NCI-H748 treated with DMSO at 0.1 percent for 48 hours (cell line): ENCODE data around the gene AGO4.
"Not testable (repeated sequence)": the region's sequence is repeated elsewhere in the genome, so short reads cannot be mapped to it uniquely, and the experiment has no call there.

ENCODE experiments used
- DNase-seq: peaks from one replicate; lab custom pipeline; 2025; lab: John Stamatoyannopoulos, UW

The AGO4 gene

DNA sequence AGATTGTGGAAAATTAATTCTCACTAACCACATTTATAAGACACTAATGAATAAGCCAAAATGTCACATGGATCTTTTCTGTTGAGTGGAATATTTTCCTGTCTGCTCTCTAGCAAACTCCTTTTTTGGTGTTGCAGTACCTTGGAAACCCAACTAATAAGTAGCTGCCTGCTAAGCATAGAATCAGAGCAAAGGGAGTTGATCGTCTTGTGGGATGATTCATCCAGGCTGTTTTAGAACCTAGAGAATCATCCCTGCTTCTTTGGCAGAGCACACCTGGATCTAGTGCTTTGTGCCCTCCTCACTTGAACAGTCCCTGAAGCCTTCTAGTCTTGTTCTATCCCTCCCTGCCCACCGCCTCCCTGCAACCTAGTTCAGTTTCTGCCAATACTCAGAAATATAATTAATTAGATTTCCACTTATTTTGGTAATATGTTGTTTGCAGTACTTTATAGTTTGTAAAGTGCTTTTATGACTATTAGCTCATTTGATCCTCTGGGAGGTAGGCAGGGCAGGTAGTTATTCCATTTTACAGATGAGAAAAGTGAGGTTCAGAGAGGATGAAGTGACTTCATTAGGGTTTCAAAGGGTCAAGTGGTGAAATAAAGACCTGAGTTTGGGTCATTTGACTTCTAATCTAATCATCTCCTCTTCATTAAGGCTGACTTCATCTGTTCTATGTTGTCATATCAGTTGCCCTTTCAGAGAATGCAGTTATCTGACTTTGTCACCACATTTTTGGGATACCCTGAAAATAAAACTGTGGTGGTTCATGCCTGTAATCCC is 2.5 kb downstream of the AGO4 start:
- no peak for DNase-seq

- DNase-seq, result not testable (repeated sequence)
Observed at GRCh38 chr1:35812754-35813153, 4.9 kb downstream of the AGO4 start.

- no peak for DNase-seq
Observed at GRCh38 chr1:35825255-35825654, 17.4 kb downstream of the AGO4 start.

DNA sequence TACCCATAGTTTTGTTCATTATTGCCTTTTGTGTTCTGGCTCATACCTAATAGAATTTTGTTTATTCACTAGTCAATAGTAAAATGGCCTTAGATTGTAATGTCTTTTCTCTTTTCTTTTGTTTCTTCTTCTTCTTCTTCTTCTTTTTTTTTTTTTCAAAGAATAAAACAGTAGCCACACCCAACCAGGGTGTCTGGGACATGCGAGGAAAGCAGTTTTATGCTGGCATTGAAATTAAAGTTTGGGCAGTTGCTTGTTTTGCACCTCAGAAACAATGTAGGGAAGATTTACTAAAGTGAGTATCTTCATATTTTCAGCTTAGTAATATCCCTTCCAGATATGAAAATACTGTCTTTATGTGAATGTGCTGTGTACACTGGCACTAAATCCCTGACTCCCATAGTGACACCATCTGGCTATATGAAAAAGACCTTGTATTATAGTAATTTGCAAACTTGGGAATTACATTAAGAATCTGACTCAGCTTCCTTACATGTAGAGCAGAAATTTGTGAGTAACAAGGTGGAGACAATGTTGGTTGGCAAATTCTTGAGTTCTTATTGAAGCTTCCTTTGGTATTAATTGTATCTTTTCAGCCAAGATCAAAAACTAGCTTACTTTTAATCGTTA is 24.6 kb downstream of the AGO4 start:
- no peak for DNase-seq

- no peak for DNase-seq
Observed at GRCh38 chr1:35833395-35833794, 25.6 kb downstream of the AGO4 start.

GRCh38 chr1:35834218-35834617 is 26.4 kb downstream of the AGO4 start:
- DNase-seq, result no peak

DNA sequence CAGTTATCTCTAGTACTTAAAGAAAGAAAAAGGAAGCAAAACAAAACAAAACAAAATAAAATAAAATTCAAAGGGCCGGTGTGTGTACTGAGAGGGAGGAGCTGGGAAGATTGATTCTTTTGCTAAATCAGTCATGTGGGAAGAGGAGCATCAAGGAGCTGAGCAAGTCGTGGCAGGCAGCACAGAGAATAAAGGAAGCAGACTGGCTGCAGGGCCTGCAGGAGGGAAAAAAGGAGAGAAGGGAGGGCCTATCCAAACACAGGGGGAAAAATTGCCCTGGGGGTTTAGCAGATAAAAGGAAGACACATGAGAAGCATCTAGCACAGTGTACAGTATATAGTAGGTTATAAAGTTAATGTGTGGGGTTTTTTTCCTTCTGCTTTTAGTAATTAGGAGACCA is 27.6 kb downstream of the AGO4 start:
- DNase-seq, result no peak

GRCh38 chr1:35836734-35837133 is 28.9 kb downstream of the AGO4 start:
- DNase-seq, result no peak

DNA sequence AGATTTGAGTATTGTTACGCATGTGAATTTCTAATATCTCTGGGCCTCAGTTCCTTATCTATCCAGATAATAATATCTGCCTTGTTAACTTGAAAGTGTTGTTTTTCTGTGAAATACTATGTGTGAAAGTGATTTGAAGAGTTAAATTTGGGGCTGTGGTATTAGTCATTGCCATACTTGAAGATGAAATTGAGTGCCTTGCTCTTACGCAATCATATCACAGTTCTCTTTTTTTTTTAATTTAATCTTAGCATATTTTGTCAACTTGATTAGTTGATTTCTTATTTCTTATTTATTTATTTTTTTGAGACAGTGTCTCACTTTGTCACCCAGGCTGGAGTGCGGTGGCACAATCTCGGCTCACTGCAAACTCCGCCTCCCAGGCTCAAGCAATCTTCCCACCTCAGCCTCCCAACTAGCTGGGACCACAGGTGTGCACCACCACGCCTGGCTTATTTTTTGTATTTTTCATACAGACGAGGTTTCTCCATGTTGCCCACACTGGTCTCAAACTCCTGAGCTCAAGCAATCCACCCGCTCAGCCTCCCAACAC is 31.0 kb downstream of the AGO4 start:
- no peak for DNase-seq

- no peak for DNase-seq
Observed at GRCh38 chr1:35844826-35845225, 37.0 kb downstream of the AGO4 start.

DNA sequence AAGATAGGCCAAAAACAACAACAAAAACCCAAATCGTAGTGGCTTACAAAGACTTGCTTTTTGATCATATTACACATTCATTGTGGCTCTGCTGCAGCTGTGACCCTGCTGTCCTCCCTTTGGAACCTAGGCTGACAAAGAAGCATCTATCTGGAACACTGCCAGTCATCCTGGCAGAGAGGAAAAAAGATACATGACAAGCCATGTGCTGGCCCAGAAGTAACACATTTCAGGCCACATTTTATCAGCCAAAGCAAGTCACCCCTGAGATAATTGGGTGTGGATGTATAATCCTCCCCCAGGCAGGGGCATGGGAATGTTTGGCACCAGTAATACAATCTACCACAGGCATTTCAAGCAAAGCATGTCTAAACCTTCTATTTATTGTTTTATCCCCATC is 38.0 kb downstream of the AGO4 start:
- no peak for DNase-seq

- no peak for DNase-seq
Observed at GRCh38 chr1:35847935-35848565, 40.2 kb downstream of the AGO4 start.

DNA sequence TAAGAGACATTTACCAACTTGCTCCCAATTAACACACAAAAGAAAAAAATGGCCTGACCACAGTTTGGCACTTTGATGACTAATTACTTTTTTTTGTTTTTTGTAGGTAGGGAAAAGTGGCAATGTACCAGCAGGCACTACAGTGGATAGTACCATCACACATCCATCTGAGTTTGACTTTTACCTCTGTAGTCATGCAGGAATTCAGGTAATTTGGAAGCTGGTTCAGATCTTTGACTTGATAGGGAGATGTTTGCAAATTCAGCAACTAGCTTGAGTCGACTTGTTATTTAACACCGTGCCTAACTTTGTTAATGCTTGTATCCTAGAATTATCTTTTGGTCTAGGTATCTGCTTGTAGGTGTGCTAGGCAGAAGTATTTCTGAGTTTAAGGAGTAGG is 42.2 kb downstream of the AGO4 start:
- DNase-seq, result no peak

DNA sequence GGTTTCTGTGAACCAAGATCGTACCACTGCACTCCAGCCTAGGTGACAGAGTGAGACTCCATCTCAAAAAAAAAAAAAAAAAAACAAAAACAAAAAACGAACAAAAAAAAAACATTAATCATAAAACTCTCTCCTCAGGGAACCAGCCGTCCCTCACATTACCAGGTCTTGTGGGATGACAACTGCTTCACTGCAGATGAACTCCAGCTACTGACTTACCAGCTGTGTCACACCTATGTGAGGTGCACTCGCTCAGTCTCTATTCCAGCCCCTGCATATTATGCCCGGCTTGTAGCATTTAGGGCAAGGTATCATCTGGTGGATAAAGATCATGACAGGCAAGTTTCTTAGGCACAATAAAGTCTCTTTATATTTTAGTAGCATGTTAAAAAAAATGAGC is 42.9 kb downstream of the AGO4 start:
- DNase-seq, result no peak

DNA sequence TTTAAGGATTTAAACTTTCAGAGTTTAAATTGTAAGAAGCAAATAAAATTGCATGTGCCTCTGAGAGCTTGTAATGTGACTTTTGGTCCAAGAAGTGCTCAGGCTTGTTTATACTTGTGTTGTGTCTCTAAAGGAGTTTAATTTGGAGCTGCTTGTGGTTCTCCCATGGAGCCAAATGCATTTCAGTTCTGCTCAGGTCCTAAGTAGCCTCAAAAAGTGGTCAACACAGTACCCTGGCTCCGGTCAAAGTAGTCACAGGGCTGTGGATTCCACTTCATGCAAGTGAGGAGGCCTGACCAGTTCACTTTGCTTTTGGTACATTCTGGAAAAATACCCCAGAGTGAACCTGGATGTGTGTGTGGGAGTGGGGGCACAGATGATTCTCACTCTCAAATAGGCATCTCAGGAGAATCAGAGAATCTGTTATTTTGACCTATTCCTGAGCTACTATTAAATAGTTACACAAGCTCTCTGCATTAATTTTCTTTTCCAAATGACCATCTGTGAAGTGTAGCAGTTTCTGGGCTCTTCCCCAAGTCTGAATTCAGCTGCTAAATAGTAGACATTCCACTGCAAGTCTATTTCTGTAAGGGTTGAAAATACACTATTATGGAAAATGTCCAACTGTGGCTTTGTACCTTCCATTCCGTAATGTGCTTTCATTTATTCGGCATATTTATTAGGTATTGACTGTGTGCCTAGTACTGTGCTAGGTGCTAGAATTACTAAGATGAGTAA is 43.5 kb downstream of the AGO4 start:
- DNase-seq, result no peak

GRCh38 chr1:35852241-35852640 is 44.4 kb downstream of the AGO4 start:
- no peak for DNase-seq

GRCh38 chr1:35854989-35855700 is 47.3 kb downstream of the AGO4 start:
- no peak for DNase-seq

- DNase-seq, result no peak
Observed at GRCh38 chr1:35856964-35857363, 49.1 kb downstream of the AGO4 start.

DNA sequence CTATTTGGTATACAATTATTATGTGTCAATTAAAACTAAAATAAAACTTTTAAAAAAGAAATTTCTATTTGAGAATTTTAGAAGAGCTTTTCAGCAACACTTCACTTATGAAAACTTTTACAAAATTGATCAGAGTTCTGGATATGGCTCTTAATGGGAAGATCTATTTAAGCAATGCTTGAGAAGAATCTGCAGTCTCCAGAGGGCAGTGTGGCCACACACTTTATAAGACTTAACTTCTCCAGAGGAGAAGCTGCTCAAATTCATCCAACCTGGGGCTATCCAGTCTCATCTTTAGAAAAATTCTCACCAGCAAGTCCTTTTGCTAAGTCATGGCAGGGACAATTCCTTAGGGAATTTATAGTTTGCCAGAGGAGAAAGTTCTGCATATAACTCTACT is 50.0 kb downstream of the AGO4 start:
- DNase-seq, result no peak

GRCh38 chr1:35860696-35861095 is 52.9 kb downstream of the AGO4 start:
- no peak for DNase-seq

DNA sequence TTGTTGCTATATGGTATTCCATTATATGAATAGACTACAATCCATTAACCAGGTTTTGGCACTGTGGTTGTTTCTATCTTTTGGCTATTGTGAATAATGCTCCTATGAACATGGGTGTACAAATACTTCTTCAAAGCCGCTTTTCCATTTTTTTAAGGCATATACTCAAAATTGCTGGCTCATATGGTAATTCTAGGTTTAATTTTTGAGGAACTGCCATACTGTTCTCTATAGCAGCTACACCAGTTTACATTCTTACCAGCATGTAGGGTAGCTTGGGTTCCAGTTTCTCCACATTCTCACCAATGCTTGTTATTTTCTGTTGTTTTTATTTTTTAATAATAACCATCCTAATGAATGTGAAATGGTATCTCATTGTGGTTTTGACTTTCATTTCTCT is 55.3 kb downstream of the AGO4 start:
- no peak for DNase-seq
